Activated T-cell treated with anti-CD3 and anti-CD28 coated beads, Interleukin-2, amount 50 U/mL, for 72 hours (primary cell): ENCODE data around the gene RMI1. TPM values are rescaled to one million over a fixed set of nuclear protein-coding genes. Genes with fewer than 3 reads are reported as not detected.

ENCODE experiments used
- total RNA-seq, 2 donors: library from RNA; stranded (reverse); gene quantifications; one replicate each; pipeline ENCODE4 v1.2.3, GENCODE V29; 2022

Gene RMI1
- total RNA-seq, 2 donors from 2014 or later: 22.4 to 23.5 TPM

Other genes starting within 250 kb of the RMI1 start
- gene GKAP1, start 163.0 kb upstream of the RMI1 start, total RNA-seq: 10 to 100 TPM; 12.2 to 14.0 TPM
- gene KIF27, start 59.4 kb upstream of the RMI1 start, total RNA-seq: 1 to 10 TPM; 5.4 to 6.4 TPM
- 100 to 1,000 TPM; 638 to 674 TPM for gene HNRNPK, start 590 bp upstream of the RMI1 start, total RNA-seq